Fibroblast of lung (primary cell): ENCODE data around the gene AP1G2.

Source experiments
- EZH2 ChIP-seq: IDR thresholded peaks from 2 replicates; pipeline ENCODE4 v1.5.1; 2012; ENCODE audit warnings: low read length, control low read depth, mild to moderate bottlenecking; ENCODE audit errors: missing control alignments
- TF ChIP-seq, protein P1 (sequence below), 2 donors: IDR thresholded peaks in 1 of 2; conservative IDR thresholded peaks in 1 of 2; 1 replicate in 1 of 2; 2 replicates in 1 of 2; pipeline ENCODE4 v1.5.1; 2011 to 2012; ENCODE audit warnings: low read length in 2 of 2, control low read depth in 1 of 2, inconsistent platforms in 1 of 2, low read depth in 1 of 2, mild to moderate bottlenecking in 1 of 2

DNA sequence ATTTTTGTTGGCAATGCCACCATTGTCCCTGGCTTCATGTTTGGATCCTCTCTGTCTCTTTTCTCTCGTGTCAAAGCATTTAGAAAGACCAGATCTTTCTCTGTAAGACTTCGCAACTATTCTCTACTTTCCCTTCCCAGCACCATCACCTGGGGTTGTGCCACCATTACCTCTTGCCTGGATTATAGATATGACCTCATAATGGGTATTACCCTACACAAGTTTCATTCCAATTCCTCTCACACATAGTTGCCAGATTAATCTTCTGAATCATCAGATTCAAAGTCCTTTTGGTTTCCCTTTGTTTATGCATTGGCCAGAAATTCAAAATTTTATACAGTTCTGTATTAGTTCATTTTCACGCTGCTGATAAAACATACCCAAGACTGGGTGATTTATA lies 41.4 kb upstream of the AP1G2 start:
- TF ChIP-seq, protein P1, sequence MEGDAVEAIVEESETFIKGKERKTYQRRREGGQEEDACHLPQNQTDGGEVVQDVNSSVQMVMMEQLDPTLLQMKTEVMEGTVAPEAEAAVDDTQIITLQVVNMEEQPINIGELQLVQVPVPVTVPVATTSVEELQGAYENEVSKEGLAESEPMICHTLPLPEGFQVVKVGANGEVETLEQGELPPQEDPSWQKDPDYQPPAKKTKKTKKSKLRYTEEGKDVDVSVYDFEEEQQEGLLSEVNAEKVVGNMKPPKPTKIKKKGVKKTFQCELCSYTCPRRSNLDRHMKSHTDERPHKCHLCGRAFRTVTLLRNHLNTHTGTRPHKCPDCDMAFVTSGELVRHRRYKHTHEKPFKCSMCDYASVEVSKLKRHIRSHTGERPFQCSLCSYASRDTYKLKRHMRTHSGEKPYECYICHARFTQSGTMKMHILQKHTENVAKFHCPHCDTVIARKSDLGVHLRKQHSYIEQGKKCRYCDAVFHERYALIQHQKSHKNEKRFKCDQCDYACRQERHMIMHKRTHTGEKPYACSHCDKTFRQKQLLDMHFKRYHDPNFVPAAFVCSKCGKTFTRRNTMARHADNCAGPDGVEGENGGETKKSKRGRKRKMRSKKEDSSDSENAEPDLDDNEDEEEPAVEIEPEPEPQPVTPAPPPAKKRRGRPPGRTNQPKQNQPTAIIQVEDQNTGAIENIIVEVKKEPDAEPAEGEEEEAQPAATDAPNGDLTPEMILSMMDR (conservative IDR thresholded peaks at IDR 0.05 in 1 of 2, IDR thresholded peaks at IDR 0.05 in 1 of 2; ENCODE audit: low read depth in 1 of 2, low read length in 2 of 2), result no peak
- no peak for TF ChIP-seq EZH2
